Stimulated activated CD4-positive, alpha-beta T cell treated with anti-CD3 and anti-CD28 coated beads, Interleukin-15, amount 100 ng/mL, for 48 hours (primary cell): ENCODE measurements around the gene CARD19.

Experiments used
- DNase-seq, 2 donors: peaks; one replicate each; pipeline ENCODE4 v3.0.0-alpha.2; 2020; ENCODE audit warnings: low read depth in 2 of 2

CARD19 gene

DNA sequence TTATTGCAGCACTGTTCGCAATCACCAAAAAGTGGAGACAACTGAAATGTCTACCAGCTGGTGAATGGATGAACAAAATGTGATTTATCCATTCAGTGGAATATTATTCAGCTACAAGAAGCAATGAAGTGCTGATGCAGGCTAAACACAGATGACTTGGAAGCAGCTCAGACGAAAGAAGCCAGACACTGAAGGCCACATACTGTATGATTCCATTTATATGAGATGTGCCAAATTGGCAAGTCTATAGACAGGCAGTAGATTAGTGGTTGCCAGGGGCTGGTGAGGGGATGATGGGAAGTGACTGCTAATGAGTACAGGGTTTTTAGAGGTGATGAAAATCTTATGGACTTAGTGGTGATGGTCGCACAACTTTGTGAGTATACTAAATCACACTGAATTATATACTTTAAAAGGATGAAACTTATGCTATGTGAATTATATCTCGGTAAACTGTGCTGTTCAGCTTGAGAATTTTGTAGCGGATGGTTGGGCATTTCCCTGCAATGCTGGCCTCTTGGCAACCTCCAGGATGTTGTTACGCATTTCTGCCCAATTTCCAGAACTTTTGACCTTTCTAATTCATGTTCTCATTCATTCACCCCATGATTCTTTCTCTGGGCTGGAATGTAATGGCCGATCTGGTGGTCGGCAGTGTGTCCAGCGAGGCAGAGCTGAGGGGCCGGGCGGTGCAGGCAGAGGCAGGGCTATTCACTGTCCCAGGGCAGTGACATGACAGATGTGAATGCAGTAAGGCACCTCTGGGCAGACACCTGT is 66.0 kb downstream of the CARD19 start:
- DNase-seq: no peak
